DOHH2 (cell line): Measurements from ENCODE around the gene AGBL1.

Source experiments
- H3F3A ChIP-seq: fragments of 200-600 bp; sonication (generic), shearing (Covaris generic); 2 replicates; pipeline ENCODE4 v1.6.0; 2016; ENCODE audit warnings: antibody characterized with exemption, mild to moderate bottlenecking; ENCODE audit not compliant: control insufficient read depth, insufficient read depth
- H3K27ac ChIP-seq: fragments of 200-600 bp; sonication (generic); 2 replicates; pipeline ENCODE4 v1.5.1; 2014; ENCODE audit warnings: low read depth, mild to moderate bottlenecking, low read length, moderate library complexity
- H3K27me3 ChIP-seq: fragments of 200-600 bp; sonication (generic); 2 replicates; pipeline ENCODE4 v1.6.1; 2014; ENCODE audit warnings: mild to moderate bottlenecking, low read length, mixed read lengths; ENCODE audit not compliant: control insufficient read depth
- H3K36me3 ChIP-seq: fragments of 200-600 bp; sonication (generic); 2 replicates; pipeline ENCODE4 v1.6.1; 2014; ENCODE audit warnings: mild to moderate bottlenecking, low read length, moderate library complexity, mixed read lengths; ENCODE audit not compliant: control insufficient read depth
- H3K4me1 ChIP-seq: fragments of 200-600 bp; sonication (generic); 2 replicates; pipeline ENCODE4 v1.6.1; 2014; ENCODE audit warnings: mild to moderate bottlenecking, low read length, mixed read lengths; ENCODE audit not compliant: control insufficient read depth
- H3K4me2 ChIP-seq: fragments of 200-600 bp; sonication (generic); 2 replicates; pipeline ENCODE4 v1.6.0; 2014; ENCODE audit warnings: mild to moderate bottlenecking, low read length, moderate library complexity
- H3K4me3 ChIP-seq: fragments of 200-600 bp; sonication (generic); 2 replicates; pipeline ENCODE4 v1.5.1; 2014; ENCODE audit warnings: mild to moderate bottlenecking, low read length, mixed read lengths
- H3K79me2 ChIP-seq: fragments of 200-600 bp; sonication (generic); 2 replicates; pipeline ENCODE4 v1.6.1; 2014; ENCODE audit warnings: mild to moderate bottlenecking, low read length, mixed read lengths; ENCODE audit not compliant: control insufficient read depth
- H3K9me2 ChIP-seq: fragments of 200-600 bp; sonication (generic); replicated peaks from 2 replicates; pipeline ENCODE4 v1.6.1; 2014; ENCODE audit warnings: mild to moderate bottlenecking, low read length, mixed read lengths; ENCODE audit not compliant: control insufficient read depth
- H3K9me3 ChIP-seq: fragments of 200-600 bp; sonication (generic); 2 replicates; pipeline ENCODE4 v1.6.1; 2014; ENCODE audit warnings: antibody characterized with exemption, low read length, mixed read lengths; ENCODE audit not compliant: control insufficient read depth, insufficient read depth
- H4K20me1 ChIP-seq: fragments of 200-600 bp; sonication (generic); 2 replicates; pipeline ENCODE4 v1.6.0; 2014; ENCODE audit warnings: low read depth, mild to moderate bottlenecking, antibody characterized with exemption, low read length, moderate library complexity; ENCODE audit not compliant: control insufficient read depth, insufficient read depth
- CTCF ChIP-seq: fragments of 200-600 bp; sonication (generic); IDR thresholded peaks from one replicate; pipeline ENCODE4 v1.5.1; 2014; ENCODE audit warnings: antibody characterized with exemption, mild to moderate bottlenecking, low read depth, low read length; ENCODE audit not compliant: poor library complexity, severe bottlenecking
- EZH2phosphoT487 ChIP-seq: fragments of 200-600 bp; sonication (generic); IDR thresholded peaks from 2 replicates; pipeline ENCODE4 v1.6.1; 2017; ENCODE audit warnings: borderline replicate concordance, mild to moderate bottlenecking, antibody characterized with exemption, low read length, moderate library complexity, mixed read lengths

AGBL1 gene

GRCh38 chr15:86221119-86221518 lies 141.4 kb downstream of the AGBL1 start:
- no peaks in the 10 kb centered on the region for H3K9me2 ChIP-seq
- H3K4me3 ChIP-seq = no peak overlapping the region
- no peaks in the 10 kb centered on the region for H3K9me3 ChIP-seq
- no peaks in the 10 kb centered on the region for H3K27me3 ChIP-seq
- no peaks in the 10 kb centered on the region for H3K4me1 ChIP-seq
- H3K4me2 ChIP-seq = no peak overlapping the region
- H4K20me1 ChIP-seq = no peaks in the 10 kb centered on the region
- H3K27ac ChIP-seq = no peak overlapping the region
- no peaks in the 10 kb centered on the region for H3K36me3 ChIP-seq
- TF ChIP-seq CTCF (no peak), EZH2phosphoT487 (no peak)
- no peaks in the 10 kb centered on the region for H3F3A ChIP-seq
- H3K79me2 ChIP-seq = no peaks in the 10 kb centered on the region

- H3K27me3 ChIP-seq = no peaks in the 10 kb centered on the region
- H3K36me3 ChIP-seq = no peaks in the 10 kb centered on the region
- TF ChIP-seq EZH2phosphoT487 (no peak), CTCF (no peak)
- no peaks in the 10 kb centered on the region for H3K9me3 ChIP-seq
- H4K20me1 ChIP-seq = no peaks in the 10 kb centered on the region
- H3K27ac ChIP-seq = no peak overlapping the region
- H3K4me2 ChIP-seq = no peak overlapping the region
- H3K79me2 ChIP-seq = no peaks in the 10 kb centered on the region
- no peak overlapping the region for H3K4me3 ChIP-seq
- H3K4me1 ChIP-seq = no peaks in the 10 kb centered on the region
- no peaks in the 10 kb centered on the region for H3F3A ChIP-seq
- H3K9me2 ChIP-seq = no peaks in the 10 kb centered on the region
Observed at GRCh38 chr15:86229306-86229705, 149.6 kb downstream of the AGBL1 start.

GRCh38 chr15:86229936-86230335 lies 150.3 kb downstream of the AGBL1 start:
- TF ChIP-seq EZH2phosphoT487 (no peak), CTCF (no peak)

More at GRCh38 chr15:86229936-86230335, 150.3 kb downstream of the AGBL1 start:
- no peaks in the 10 kb centered on the region for H3K4me1 ChIP-seq
- H3K9me3 ChIP-seq = no peaks in the 10 kb centered on the region
- no peak overlapping the region for H3K27ac ChIP-seq
- no peaks in the 10 kb centered on the region for H3K9me2 ChIP-seq
- no peak overlapping the region for H3K4me2 ChIP-seq
- H4K20me1 ChIP-seq = no peaks in the 10 kb centered on the region
- no peak overlapping the region for H3K4me3 ChIP-seq
- H3K79me2 ChIP-seq = no peaks in the 10 kb centered on the region
- H3K27me3 ChIP-seq = no peaks in the 10 kb centered on the region
- H3F3A ChIP-seq = no peaks in the 10 kb centered on the region
- H3K36me3 ChIP-seq = no peaks in the 10 kb centered on the region
